ENCODE results near the gene REEP6. TPM values are rescaled to one million over a fixed set of nuclear protein-coding genes. Genes with fewer than 3 reads are reported as not detected.

REEP6 gene
- total RNA-seq, 1 experiment from 2014 or later, result 9.2 TPM

- BruUV-seq (replicated peaks), result no TSS peak
- POLR2A ChIA-PET, result no interaction called here
Observed at GRCh38 chr19:1524287-1524971, 33.4 kb downstream of the REEP6 start.

GRCh38 chr19:1524972-1525325 is 34.0 kb downstream of the REEP6 start:
- Histone ChIP-seq H3K4me1 (ENCODE audit: control insufficient read depth, insufficient read depth, low read length) (no peaks in the 10 kb centered on the region), H3K4me3 (ENCODE audit: low read depth in 2 of 2, low read length in 2 of 2) (no peak overlapping the region), H3K27me3 (ENCODE audit: control insufficient read depth, insufficient read depth, low read length) (no peaks in the 10 kb centered on the region; the same call in 1 of the 2 replicates), H3K27ac (ENCODE audit: low read length) (no peak overlapping the region), H3K9me3 (ENCODE audit: control insufficient read depth, insufficient read depth, low read depth, low read length) (no peaks in the 10 kb centered on the region), H3K36me3 (ENCODE audit: control insufficient read depth, insufficient read depth, low read length) (no peaks in the 10 kb centered on the region)
- ATAC-seq (no peak), DNase-seq (ENCODE audit: low read depth, low spot score) (no peak)
- no TSS peak for BruUV-seq (replicated peaks)
- ChIA-PET POLR2A (no interaction called here), CTCF (no interaction called here)
- in situ Hi-C loops (cut with HindIII; ENCODE audit: low pct_unique_long_range_greater_than_20kb, low sequenced_read_pairs) (no loop called here), intact Hi-C loops (cut with micrococcal nuclease; ENCODE audit: unreplicated experiment) (no loop called here)
- TF ChIP-seq TCF7L2 (IDR thresholded peaks at IDR 0.05; ENCODE audit: low read depth, low read length), result no peak
- no peak for TF ChIP-seq CTCF (IDR thresholded peaks at IDR 0.05)
- TF ChIP-seq, protein P1, sequence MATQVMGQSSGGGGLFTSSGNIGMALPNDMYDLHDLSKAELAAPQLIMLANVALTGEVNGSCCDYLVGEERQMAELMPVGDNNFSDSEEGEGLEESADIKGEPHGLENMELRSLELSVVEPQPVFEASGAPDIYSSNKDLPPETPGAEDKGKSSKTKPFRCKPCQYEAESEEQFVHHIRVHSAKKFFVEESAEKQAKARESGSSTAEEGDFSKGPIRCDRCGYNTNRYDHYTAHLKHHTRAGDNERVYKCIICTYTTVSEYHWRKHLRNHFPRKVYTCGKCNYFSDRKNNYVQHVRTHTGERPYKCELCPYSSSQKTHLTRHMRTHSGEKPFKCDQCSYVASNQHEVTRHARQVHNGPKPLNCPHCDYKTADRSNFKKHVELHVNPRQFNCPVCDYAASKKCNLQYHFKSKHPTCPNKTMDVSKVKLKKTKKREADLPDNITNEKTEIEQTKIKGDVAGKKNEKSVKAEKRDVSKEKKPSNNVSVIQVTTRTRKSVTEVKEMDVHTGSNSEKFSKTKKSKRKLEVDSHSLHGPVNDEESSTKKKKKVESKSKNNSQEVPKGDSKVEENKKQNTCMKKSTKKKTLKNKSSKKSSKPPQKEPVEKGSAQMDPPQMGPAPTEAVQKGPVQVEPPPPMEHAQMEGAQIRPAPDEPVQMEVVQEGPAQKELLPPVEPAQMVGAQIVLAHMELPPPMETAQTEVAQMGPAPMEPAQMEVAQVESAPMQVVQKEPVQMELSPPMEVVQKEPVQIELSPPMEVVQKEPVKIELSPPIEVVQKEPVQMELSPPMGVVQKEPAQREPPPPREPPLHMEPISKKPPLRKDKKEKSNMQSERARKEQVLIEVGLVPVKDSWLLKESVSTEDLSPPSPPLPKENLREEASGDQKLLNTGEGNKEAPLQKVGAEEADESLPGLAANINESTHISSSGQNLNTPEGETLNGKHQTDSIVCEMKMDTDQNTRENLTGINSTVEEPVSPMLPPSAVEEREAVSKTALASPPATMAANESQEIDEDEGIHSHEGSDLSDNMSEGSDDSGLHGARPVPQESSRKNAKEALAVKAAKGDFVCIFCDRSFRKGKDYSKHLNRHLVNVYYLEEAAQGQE (IDR thresholded peaks at IDR 0.05; ENCODE audit: insufficient read depth in 1 of 2, low read depth in 2 of 2, low read length in 1 of 2), result no peak
- no peak for TF ChIP-seq SIN3A (IDR thresholded peaks at IDR 0.05; ENCODE audit: borderline replicate concordance, insufficient read depth, low read depth, low read length)
- TF ChIP-seq POLR2AphosphoS5 (IDR thresholded peaks at IDR 0.05; ENCODE audit: low read depth, low read length), result no peak

More at GRCh38 chr19:1524287-1524971, 33.4 kb downstream of the REEP6 start:
- DNase-seq (ENCODE audit: low read depth, low spot score) (no peak), ATAC-seq (no peak)
- no peak for TF ChIP-seq TCF7L2 (IDR thresholded peaks at IDR 0.05; ENCODE audit: low read depth, low read length)
- no peak for TF ChIP-seq CTCF (IDR thresholded peaks at IDR 0.05)
- TF ChIP-seq SIN3A (IDR thresholded peaks at IDR 0.05; ENCODE audit: borderline replicate concordance, insufficient read depth, low read depth, low read length), result no peak
- TF ChIP-seq, protein P1 (IDR thresholded peaks at IDR 0.05; ENCODE audit: insufficient read depth in 1 of 2, low read depth in 2 of 2, low read length in 1 of 2), result no peak
- TF ChIP-seq POLR2AphosphoS5 (IDR thresholded peaks at IDR 0.05; ENCODE audit: low read depth, low read length), result no peak
- Histone ChIP-seq H3K27ac (ENCODE audit: low read length) (no peak overlapping the region), H3K9me3 (ENCODE audit: control insufficient read depth, insufficient read depth, low read depth, low read length) (no peaks in the 10 kb centered on the region), H3K4me1 (ENCODE audit: control insufficient read depth, insufficient read depth, low read length) (no peaks in the 10 kb centered on the region), H3K36me3 (ENCODE audit: control insufficient read depth, insufficient read depth, low read length) (no peaks in the 10 kb centered on the region), H3K4me3 (ENCODE audit: low read depth in 2 of 2, low read length in 2 of 2) (no peak overlapping the region), H3K27me3 (ENCODE audit: control insufficient read depth, insufficient read depth, low read length) (no peaks in the 10 kb centered on the region; the same call in 1 of the 2 replicates)
- intact Hi-C loops (cut with micrococcal nuclease; ENCODE audit: unreplicated experiment) (no loop called here), in situ Hi-C loops (cut with HindIII; ENCODE audit: low pct_unique_long_range_greater_than_20kb, low sequenced_read_pairs) (no loop called here)
- CTCF ChIA-PET, result no interaction called here

Data from Panc1 (cell line).